Measurements from ENCODE around the gene MYH7.
"Not testable (repeated sequence)": the region's sequence is repeated elsewhere in the genome, so short reads cannot be mapped to it uniquely, and the experiment has no call there.

GRCh38 chr14:23456883-23457586 is 21.6 kb upstream of the MYH7 start:
- not testable (repeated sequence) for TF ChIP-seq PATZ1 (CRISPR knock-in tag; IDR thresholded peaks at IDR 0.05; ENCODE audit: borderline replicate concordance); ZNF8 (CRISPR knock-in tag; IDR thresholded peaks at IDR 0.05); SNAI2 (CRISPR knock-in tag; IDR thresholded peaks at IDR 0.05); CREB5 (CRISPR knock-in tag; IDR thresholded peaks at IDR 0.05; ENCODE audit: low read depth); ZNF70 (CRISPR knock-in tag; IDR thresholded peaks at IDR 0.05); OSR1 (CRISPR knock-in tag; IDR thresholded peaks at IDR 0.05); RARB (CRISPR knock-in tag; IDR thresholded peaks at IDR 0.05); TSHZ2 (CRISPR knock-in tag; IDR thresholded peaks at IDR 0.05); ZNF565 (CRISPR knock-in tag; conservative IDR thresholded peaks at IDR 0.05; ENCODE audit: low read depth); ARNTL (CRISPR knock-in tag; IDR thresholded peaks at IDR 0.05; ENCODE audit: borderline replicate concordance, low read depth); POU6F1 (CRISPR knock-in tag; IDR thresholded peaks at IDR 0.05; ENCODE audit: borderline replicate concordance, low read depth)
